Endothelial cell (in vitro differentiated cells): ENCODE results near the gene CCDC86. TPM values are rescaled to one million over a fixed set of nuclear protein-coding genes. Genes with fewer than 3 reads are reported as not detected.
"Not testable (repeated sequence)": the region's sequence is repeated elsewhere in the genome, so short reads cannot be mapped to it uniquely, and the experiment has no call there.

ENCODE experiments used
- DNase-seq: peaks from one replicate; pipeline ENCODE4 v3.0.0; 2021; ENCODE audit warnings: low spot score
- H3K27ac Mint-ChIP-seq: one replicate; pipeline ENCODE4 v1.8.0; 2021; ENCODE audit warnings: mixed read lengths, inconsistent platforms; ENCODE audit not compliant: unreplicated experiment
- H3K27me3 Mint-ChIP-seq: one replicate; pipeline ENCODE4 v1.8.0; 2021; ENCODE audit warnings: mild to moderate bottlenecking, moderate library complexity, mixed read lengths, inconsistent platforms; ENCODE audit not compliant: unreplicated experiment
- H3K36me3 Mint-ChIP-seq: one replicate; pipeline ENCODE4 v1.8.0; 2021; ENCODE audit warnings: mild to moderate bottlenecking, low read depth, mixed read lengths, inconsistent platforms; ENCODE audit not compliant: unreplicated experiment
- H3K4me1 Mint-ChIP-seq: one replicate; pipeline ENCODE4 v1.8.0; 2021; ENCODE audit warnings: mild to moderate bottlenecking, mixed read lengths, inconsistent platforms; ENCODE audit not compliant: unreplicated experiment
- H3K4me3 Mint-ChIP-seq: one replicate; pipeline ENCODE4 v1.8.0; 2021; ENCODE audit warnings: mild to moderate bottlenecking, mixed read lengths, inconsistent platforms; ENCODE audit not compliant: unreplicated experiment
- H3K9me3 Mint-ChIP-seq: one replicate; pipeline ENCODE4 v1.8.0; 2021; ENCODE audit warnings: mixed read lengths, inconsistent platforms; ENCODE audit not compliant: unreplicated experiment
- CTCF ChIP-seq: fragments of 200-600 bp; sonication (generic); IDR thresholded peaks from one replicate; pipeline ENCODE4 v1.5.0; 2021; ENCODE audit warnings: antibody characterized with exemption; ENCODE audit not compliant: unreplicated experiment
- total RNA-seq: library from RNA; stranded (reverse); fragmentation: NEBNext Ultra II Directional; extraction: Animal tissue kit (Norgen Biotek cat#: 25700); gene quantifications from one replicate; pipeline ENCODE4 v1.2.1, GENCODE V29; 2021; ENCODE audit not compliant: unreplicated experiment

CCDC86 gene
- total RNA-seq, 1 donor from 2014 or later = 15.5 TPM

GRCh38 chr11:60818057-60818456 is 23.9 kb upstream of the CCDC86 start:
- H3K27me3 Mint-ChIP-seq = peaks cover 5% of the 10 kb centered on the region
- H3K36me3 Mint-ChIP-seq = peaks cover 6% of the 10 kb centered on the region
- H3K27ac Mint-ChIP-seq = no peak overlapping the region
- no peak overlapping the region for H3K4me3 Mint-ChIP-seq
- TF ChIP-seq CTCF = no peak
- H3K4me1 Mint-ChIP-seq = no peaks in the 10 kb centered on the region
- peaks cover 4% of the 10 kb centered on the region for H3K9me3 Mint-ChIP-seq
- DNase-seq = no peak

- Mint-ChIP-seq H3K4me1 (no peaks in the 10 kb centered on the region), H3K27ac (no peak overlapping the region), H3K4me3 (no peak overlapping the region), H3K27me3 (peaks cover 3% of the 10 kb centered on the region), H3K36me3 (no peaks in the 10 kb centered on the region), H3K9me3 (no peaks in the 10 kb centered on the region)
- DNase-seq = no peak
- no peak for TF ChIP-seq CTCF
Measured at GRCh38 chr11:60821827-60822599, 19.9 kb upstream of the CCDC86 start.

GRCh38 chr11:60823745-60824306 is 18.1 kb upstream of the CCDC86 start:
- not testable (repeated sequence) for H3K4me3 Mint-ChIP-seq, H3K36me3 Mint-ChIP-seq, DNase-seq, H3K4me1 Mint-ChIP-seq, H3K9me3 Mint-ChIP-seq, H3K27ac Mint-ChIP-seq, H3K27me3 Mint-ChIP-seq

- Mint-ChIP-seq H3K4me3 (no peak overlapping the region), H3K27me3 (peaks cover 4% of the 10 kb centered on the region), H3K9me3 (no peaks in the 10 kb centered on the region), H3K4me1 (no peaks in the 10 kb centered on the region), H3K36me3 (no peaks in the 10 kb centered on the region), H3K27ac (no peak overlapping the region)
- no peak for DNase-seq
- TF ChIP-seq CTCF = no peak
Measured at GRCh38 chr11:60825118-60825517, 16.8 kb upstream of the CCDC86 start.

- Mint-ChIP-seq H3K36me3 (no peaks in the 10 kb centered on the region), H3K4me3 (no peak overlapping the region), H3K4me1 (no peaks in the 10 kb centered on the region), H3K27me3 (peaks cover 4% of the 10 kb centered on the region), H3K27ac (no peak overlapping the region), H3K9me3 (no peaks in the 10 kb centered on the region)
- no peak for DNase-seq
- TF ChIP-seq CTCF = no peak
Measured at GRCh38 chr11:60825790-60826189, 16.1 kb upstream of the CCDC86 start.
